D721Med (cell line): ENCODE data around the gene BICD2.

ENCODE experiments used
- DNase-seq: peaks from one replicate; pipeline ENCODE4 v3.0.0; 2011; ENCODE audit warnings: low spot score; ENCODE audit not compliant: insufficient read length
- FAIRE-seq: peaks from 2 replicates; lab custom pipeline; 2011; peaks lifted over from hg19 to GRCh38; lab: Jason Lieb, UNC
- CTCF ChIP-seq: IDR thresholded peaks from 2 replicates; pipeline ENCODE4 v1.5.1; 2012; ENCODE audit warnings: mild to moderate bottlenecking, control low read depth; ENCODE audit not compliant: insufficient read depth; ENCODE audit errors: missing control alignments

The BICD2 gene

GRCh38 chr9:92661743-92662142 is 102.9 kb downstream of the BICD2 start:
- FAIRE-seq: no peak
- no peak for TF ChIP-seq CTCF
- no peak for DNase-seq
